ENCODE data around the gene HLA-A. TPM values are rescaled to one million over a fixed set of nuclear protein-coding genes. Genes with fewer than 3 reads are reported as not detected.

Gene HLA-A
- total RNA-seq, result 132 and 479 TPM in 2 replicates

GRCh38 chr6:29942275-29943052 lies at the start of gene HLA-A:
HLA-A (plus strand) TSS chr6:29942532; CDS start chr6:29942554, 22 bp downstream.
- TF ChIP-seq CTCF (conservative IDR thresholded peaks at IDR 0.05; ENCODE audit: low read depth, low read length), result peak; percentile 9
- peak within 1 kb of the TSS; percentile 75 for H3K4me3 ChIP-seq (ENCODE audit: low read depth, low read length)
- peak; percentile 79 for DNase-seq (ENCODE audit: low read depth)

GRCh38 chr6:29892696-29893095 lies 49.6 kb upstream of the HLA-A start:
- no peak for TF ChIP-seq CTCF (conservative IDR thresholded peaks at IDR 0.05; ENCODE audit: low read depth, low read length)
- no peak for DNase-seq (ENCODE audit: low read depth)

GRCh38 chr6:29899281-29899680 lies 43.1 kb upstream of the HLA-A start:
- no peak for DNase-seq (ENCODE audit: low read depth)
- H3K4me3 ChIP-seq (ENCODE audit: low read depth, low read length), result no peak overlapping the region
- no peak for TF ChIP-seq CTCF (conservative IDR thresholded peaks at IDR 0.05; ENCODE audit: low read depth, low read length)

More at GRCh38 chr6:29892696-29893095, 49.6 kb upstream of the HLA-A start:
- no peak overlapping the region for H3K4me3 ChIP-seq (ENCODE audit: low read depth, low read length)

- H3K4me3 ChIP-seq (ENCODE audit: low read depth, low read length), result no peak overlapping the region
- no peak for DNase-seq (ENCODE audit: low read depth)
- no peak for TF ChIP-seq CTCF (conservative IDR thresholded peaks at IDR 0.05; ENCODE audit: low read depth, low read length)
These were observed 37.0 kb upstream of the HLA-A start for GRCh38 chr6:29905286-29905685.

- DNase-seq (ENCODE audit: low read depth), result no peak
- TF ChIP-seq CTCF (conservative IDR thresholded peaks at IDR 0.05; ENCODE audit: low read depth, low read length), result no peak
These were observed 34.5 kb upstream of the HLA-A start for GRCh38 chr6:29907637-29908340.

GRCh38 chr6:29908341-29908662 lies 34.0 kb upstream of the HLA-A start:
- no peak for TF ChIP-seq CTCF (conservative IDR thresholded peaks at IDR 0.05; ENCODE audit: low read depth, low read length)
- H3K4me3 ChIP-seq (ENCODE audit: low read depth, low read length), result no peak overlapping the region

More at GRCh38 chr6:29907637-29908340, 34.5 kb upstream of the HLA-A start:
- no peak overlapping the region for H3K4me3 ChIP-seq (ENCODE audit: low read depth, low read length)

More at GRCh38 chr6:29908341-29908662, 34.0 kb upstream of the HLA-A start:
- no peak for DNase-seq (ENCODE audit: low read depth)

All from epithelial cell of proximal tubule (primary cell).